Upper lobe of right lung (tissue), 1 donor: ENCODE results near the gene F7. TPM values are rescaled to one million over a fixed set of nuclear protein-coding genes. Genes with fewer than 3 reads are reported as not detected.

Source experiments
- ATAC-seq: fragments of 200-7000 bp; cut with Tn5 transposase; one replicate; pipeline ENCODE4 v1.9.1; 2020; ENCODE audit warnings: mild to moderate bottlenecking, moderate library complexity
- DNase-seq: peaks from one replicate; pipeline ENCODE4 v3.0.0-alpha.2; 2020
- H3K27ac ChIP-seq: fragments of 200-600 bp; one replicate; pipeline ENCODE4 v1.8.0; 2022
- H3K27me3 ChIP-seq: fragments of 200-600 bp; one replicate; pipeline ENCODE4 v1.8.0; 2022; ENCODE audit warnings: mild to moderate bottlenecking
- H3K36me3 ChIP-seq: fragments of 200-600 bp; one replicate; pipeline ENCODE4 v1.8.0; 2022
- H3K4me1 ChIP-seq: fragments of 200-600 bp; one replicate; pipeline ENCODE4 v1.8.0; 2022
- H3K4me3 ChIP-seq: fragments of 200-600 bp; one replicate; pipeline ENCODE4 v1.8.0; 2022; ENCODE audit warnings: mild to moderate bottlenecking
- H3K9me3 ChIP-seq: fragments of 200-600 bp; one replicate; pipeline ENCODE4 v1.8.0; 2022
- CTCF ChIP-seq: fragments of 200-600 bp; IDR thresholded peaks from one replicate; pipeline ENCODE4 v1.8.0; 2022; ENCODE audit warnings: antibody characterized with exemption
- intact Hi-C: fragments of 100-400 bp; cut with DNase I; formaldehyde crosslinking; loops from one replicate; pipeline ENCODE4 v1.11.0; 2022
- total RNA-seq: library from RNA; stranded (reverse); fragmentation: NEBNext Ultra II Directional; extraction: Animal tissue kit (Norgen Biotek cat#: 25700); gene quantifications from one replicate; pipeline ENCODE4 v1.2.1, GENCODE V29; 2021
- donor health status: DM: no; HTN: yes; CAD: no; lungs with severe emphysema.

Gene F7
- total RNA-seq, 1 donor from 2014 or later: 0.61 TPM

GRCh38 chr13:113074401-113074800 is 31.2 kb upstream of the F7 start:
- Histone ChIP-seq H3K4me1 (no peaks in the 10 kb centered on the region), H3K36me3 (no peaks in the 10 kb centered on the region), H3K9me3 (no peaks in the 10 kb centered on the region), H3K27me3 (no peaks in the 10 kb centered on the region), H3K4me3 (no peak overlapping the region), H3K27ac (no peak overlapping the region)
- no peak for TF ChIP-seq CTCF
- DNase-seq: no peak
- intact Hi-C loops: no loop called here
- ATAC-seq: peak; percentile 4

- no peak for TF ChIP-seq CTCF
- ATAC-seq: peak; percentile 4
- Histone ChIP-seq H3K27me3 (no peaks in the 10 kb centered on the region), H3K36me3 (no peaks in the 10 kb centered on the region), H3K4me1 (no peaks in the 10 kb centered on the region), H3K9me3 (no peaks in the 10 kb centered on the region), H3K27ac (no peak overlapping the region), H3K4me3 (no peak overlapping the region)
- intact Hi-C loops: no loop called here
- no peak for DNase-seq
Observed at GRCh38 chr13:113074876-113075275, 30.7 kb upstream of the F7 start.

GRCh38 chr13:113075711-113076110 is 29.9 kb upstream of the F7 start:
- H3K27me3 ChIP-seq: no peaks in the 10 kb centered on the region
- H3K9me3 ChIP-seq: no peaks in the 10 kb centered on the region
- no peaks in the 10 kb centered on the region for H3K4me1 ChIP-seq
- DNase-seq: no peak
- H3K36me3 ChIP-seq: no peaks in the 10 kb centered on the region
- TF ChIP-seq CTCF: no peak
- no peak overlapping the region for H3K27ac ChIP-seq
- intact Hi-C loops: no loop called here
- no peak overlapping the region for H3K4me3 ChIP-seq
- no peak for ATAC-seq

GRCh38 chr13:113076681-113077401 is 28.8 kb upstream of the F7 start:
- no peaks in the 10 kb centered on the region for H3K4me1 ChIP-seq
- H3K36me3 ChIP-seq: no peaks in the 10 kb centered on the region
- TF ChIP-seq CTCF: no peak
- DNase-seq: peak; percentile 56
- no peak for ATAC-seq
- no peaks in the 10 kb centered on the region for H3K27me3 ChIP-seq
- no peak overlapping the region for H3K27ac ChIP-seq
- H3K9me3 ChIP-seq: no peaks in the 10 kb centered on the region
- intact Hi-C loops: no loop called here
- no peak overlapping the region for H3K4me3 ChIP-seq

- H3K27ac ChIP-seq: no peak overlapping the region
- no peak for ATAC-seq
- H3K4me1 ChIP-seq: no peaks in the 10 kb centered on the region
- no peak overlapping the region for H3K4me3 ChIP-seq
- no peaks in the 10 kb centered on the region for H3K27me3 ChIP-seq
- no peaks in the 10 kb centered on the region for H3K9me3 ChIP-seq
- TF ChIP-seq CTCF: no peak
- intact Hi-C loops: no loop called here
- peak; percentile 62 for DNase-seq
- no peaks in the 10 kb centered on the region for H3K36me3 ChIP-seq
Observed at GRCh38 chr13:113077566-113077952, 28.0 kb upstream of the F7 start.
